Globus pallidus (tissue), 1 donor: ENCODE data around the gene PATZ1.
A peak's percentile ranks its signal among the peaks of the same experiment; 100 is the strongest.
"Not testable (repeated sequence)": the region's sequence is repeated elsewhere in the genome, so short reads cannot be mapped to it uniquely, and the experiment has no call there.

Experiments used
- DNase-seq: peaks from one replicate; pipeline ENCODE4 v3.0.0-alpha.2; 2015; ENCODE audit warnings: low spot score

PATZ1 gene

GRCh38 chr22:31343235-31344191, 2.6 kb downstream of the PATZ1 start:
- no peak for DNase-seq

- DNase-seq: no peak
These were observed 3.6 kb downstream of the PATZ1 start for GRCh38 chr22:31342389-31343140.

- DNase-seq: no peak
These were observed 4.6 kb downstream of the PATZ1 start for GRCh38 chr22:31341386-31342088.

GRCh38 chr22:31340765-31341247, 5.3 kb downstream of the PATZ1 start:
- no peak for DNase-seq

GRCh38 chr22:31340360-31340759, 5.8 kb downstream of the PATZ1 start:
- no peak for DNase-seq

- DNase-seq: no peak
These were observed 6.9 kb downstream of the PATZ1 start for GRCh38 chr22:31339148-31339832.

- DNase-seq: no peak
These were observed 9.0 kb downstream of the PATZ1 start for GRCh38 chr22:31337178-31337577.

GRCh38 chr22:31334329-31334728, 11.8 kb downstream of the PATZ1 start:
- no peak for DNase-seq

GRCh38 chr22:31333641-31334040, 12.5 kb downstream of the PATZ1 start:
- peak; percentile 61 for DNase-seq

- DNase-seq: no peak
These were observed 13.3 kb downstream of the PATZ1 start for GRCh38 chr22:31332886-31333285.

GRCh38 chr22:31332010-31332409, 14.1 kb downstream of the PATZ1 start:
- DNase-seq: no peak

- no peak for DNase-seq
These were observed 16.5 kb downstream of the PATZ1 start for GRCh38 chr22:31329453-31330215.

GRCh38 chr22:31329029-31329428, 17.1 kb downstream of the PATZ1 start:
- no peak for DNase-seq

GRCh38 chr22:31328544-31328960, 17.6 kb downstream of the PATZ1 start:
- DNase-seq: no peak

GRCh38 chr22:31327806-31328543, 18.2 kb downstream of the PATZ1 start:
- DNase-seq: no peak

- no peak for DNase-seq
These were observed 19.3 kb downstream of the PATZ1 start for GRCh38 chr22:31326877-31327276.

- no peak for DNase-seq
These were observed 22.3 kb downstream of the PATZ1 start for GRCh38 chr22:31323578-31324550.

GRCh38 chr22:31321421-31321820, 24.7 kb downstream of the PATZ1 start:
- DNase-seq: peak; percentile 66

- not testable (repeated sequence) for DNase-seq
These were observed 31.9 kb downstream of the PATZ1 start for GRCh38 chr22:31314220-31314619.
